H1 (cell line): ENCODE measurements around the gene SIGLEC6. TPM values are rescaled to one million over a fixed set of nuclear protein-coding genes. Genes with fewer than 3 reads are reported as not detected.

Experiments used
- CHD1 ChIP-seq: IDR thresholded peaks from 2 replicates; pipeline ENCODE4 v1.6.1; 2012; ENCODE audit warnings: low read depth, low read length, improper control_type of control experiment
- CTBP2 ChIP-seq: IDR thresholded peaks from 2 replicates; pipeline ENCODE4 v1.7.0; 2011; ENCODE audit warnings: borderline replicate concordance, mild to moderate bottlenecking, moderate library complexity, mixed read lengths, low read length; ENCODE audit not compliant: insufficient read depth, insufficient read length
- EGR1 ChIP-seq: IDR thresholded peaks from 2 replicates; pipeline ENCODE4 v1.6.1; 2011; ENCODE audit warnings: low read depth, low read length, borderline replicate concordance
- POLR2AphosphoS5 ChIP-seq: IDR thresholded peaks from 2 replicates; pipeline ENCODE4 v1.6.1; 2011; ENCODE audit warnings: low read depth, low read length
- RAD21 ChIP-seq, 2 experiments: IDR thresholded peaks in 1 of 2; conservative IDR thresholded peaks in 1 of 2; 2 replicates each; pipeline ENCODE4 v1.6.1; 2011; ENCODE audit warnings: low read depth in 2 of 2, low read length in 2 of 2, improper control_type of control experiment in 1 of 2, inconsistent platforms in 1 of 2, mild to moderate bottlenecking in 1 of 2, moderate library complexity in 1 of 2
- SIRT6 ChIP-seq: IDR thresholded peaks from one replicate; pipeline ENCODE4 v1.7.1; 2012; ENCODE audit warnings: low read length, inconsistent platforms
- SP4 ChIP-seq: IDR thresholded peaks from 2 replicates; pipeline ENCODE4 v1.6.1; 2012; ENCODE audit warnings: low read length, inconsistent platforms
- polyA plus RNA-seq, 7 experiments: library from polyadenylated mRNA; depleted of rRNA in 3 of 7; stranded (reverse) in 5 of 7; unstranded in 2 of 7; fragments of >200 nt in 5 of 7; fragments of 200-250 nt in 2 of 7; gene quantifications; 1 replicate in 5 of 7; 2 replicates in 1 of 7; 4 replicates in 1 of 7; pipeline versions ENCODE4 v1.2.1 to v1.2.3, GENCODE V29; 2011 to 2013; ENCODE audit warnings: missing spikeins in 2 of 7, mixed read lengths in 2 of 7
- total RNA-seq: library from RNA; stranded (reverse); fragmentation: NEBNext Ultra II Directional; extraction: Animal tissue kit (Norgen Biotek cat#: 25700); gene quantifications from 2 replicates; pipeline ENCODE4 v1.2.1, GENCODE V29; 2021

SIGLEC6 gene
- total and polyA plus RNA-seq, 2 of the 8 experiments (the other 6 are each of a cell fraction or from before 2014, with no cell fraction given): 0.05 TPM; not detected in 1

DNA sequence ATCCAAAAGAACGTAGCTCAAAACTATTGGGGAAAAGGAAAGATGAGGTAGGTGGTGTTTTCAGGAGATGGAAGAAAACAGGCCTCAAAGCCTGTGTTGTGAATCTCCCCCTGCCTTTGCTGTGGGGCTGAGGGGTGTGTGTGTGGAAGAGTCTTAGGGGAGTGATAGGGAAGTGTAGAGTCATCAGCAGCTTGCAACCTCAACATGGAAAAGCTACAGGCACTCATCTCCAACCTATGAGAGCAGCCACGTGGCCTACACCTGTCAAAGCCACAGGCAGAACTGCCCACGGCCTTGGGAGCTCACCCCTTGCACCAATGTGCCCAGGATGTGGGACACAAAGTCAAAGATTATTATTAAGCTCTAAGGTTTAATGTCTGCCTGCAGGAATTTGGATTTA is 25.6 kb downstream of the SIGLEC6 start (continued):
- TF ChIP-seq CTBP2: no peak
- no peak for TF ChIP-seq EGR1
- TF ChIP-seq POLR2AphosphoS5: no peak
- TF ChIP-seq SIRT6: no peak
- TF ChIP-seq CHD1: no peak
- no peak for TF ChIP-seq RAD21 (IDR thresholded peaks at IDR 0.05 in 1 of 2, conservative IDR thresholded peaks at IDR 0.05 in 1 of 2; ENCODE audit: low read depth in 2 of 2, low read length in 2 of 2)
- no peak for TF ChIP-seq SP4
